ENCODE measurements around the gene HOXD9.

HOXD9 gene

DNA sequence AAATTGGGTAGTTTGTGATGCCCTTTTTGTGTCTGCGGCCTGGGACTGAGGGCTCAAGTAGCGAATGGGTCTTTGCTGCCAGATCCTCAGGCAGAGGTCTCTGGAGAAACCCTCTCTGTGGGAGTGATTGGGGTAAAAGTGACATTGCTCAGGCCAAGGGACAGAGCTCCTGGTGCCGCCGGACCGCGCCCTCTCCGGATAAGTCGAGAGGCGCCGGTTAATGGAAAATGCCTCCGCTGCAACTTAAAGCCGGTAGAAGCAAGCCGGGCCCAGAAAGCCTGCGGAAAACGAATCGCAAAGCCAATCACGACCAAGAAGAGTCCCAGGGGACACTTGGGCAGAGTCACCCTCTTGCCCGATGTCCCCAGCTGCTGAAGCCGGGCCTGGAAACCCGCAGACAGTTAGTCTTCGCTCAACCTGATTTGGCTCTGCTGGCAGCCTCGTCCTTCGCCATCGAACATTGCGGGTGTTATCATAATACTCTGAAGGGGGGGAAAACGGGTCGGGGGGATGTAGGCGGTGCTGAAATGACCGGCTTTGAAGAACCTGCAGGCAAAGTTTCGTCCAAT, 23.3 kb upstream of the HOXD9 start:
- no peak for DNase-seq

DNA sequence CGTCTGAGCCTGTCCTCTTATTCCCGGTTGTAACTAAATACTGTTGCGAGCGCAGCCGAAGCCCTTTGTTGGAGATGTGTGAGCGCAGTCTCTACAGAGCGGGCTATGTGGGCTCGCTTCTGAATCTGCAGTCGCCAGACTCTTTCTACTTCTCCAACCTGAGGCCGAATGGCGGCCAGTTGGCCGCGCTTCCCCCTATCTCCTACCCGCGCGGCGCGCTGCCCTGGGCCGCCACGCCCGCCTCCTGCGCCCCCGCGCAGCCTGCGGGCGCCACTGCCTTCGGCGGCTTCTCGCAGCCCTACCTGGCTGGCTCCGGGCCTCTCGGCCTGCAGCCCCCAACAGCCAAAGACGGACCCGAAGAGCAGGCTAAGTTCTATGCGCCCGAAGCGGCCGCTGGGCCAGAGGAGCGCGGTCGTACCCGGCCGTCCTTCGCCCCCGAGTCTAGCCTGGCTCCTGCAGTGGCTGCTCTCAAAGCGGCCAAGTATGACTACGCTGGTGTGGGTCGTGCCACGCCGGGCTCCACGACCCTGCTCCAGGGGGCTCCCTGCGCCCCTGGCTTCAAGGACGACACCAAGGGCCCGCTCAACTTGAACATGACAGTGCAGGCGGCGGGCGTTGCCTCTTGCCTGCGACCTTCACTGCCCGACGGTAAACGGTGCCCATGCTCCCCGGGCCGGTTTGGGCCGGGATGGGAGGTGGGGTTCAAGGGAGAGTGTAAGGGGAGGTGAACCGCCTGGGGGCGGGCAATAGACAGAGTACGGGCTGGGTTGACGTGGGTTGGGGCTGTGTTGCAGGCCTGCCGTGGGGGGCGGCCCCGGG, 22.6 kb upstream of the HOXD9 start, which contains the start of gene HOXD12:
TSS of gene HOXD12 (plus strand) at position 68 of the 819 bp plus-strand sequence. CDS start at position 75, 7 bp downstream.
- DNase-seq: no peak

DNA sequence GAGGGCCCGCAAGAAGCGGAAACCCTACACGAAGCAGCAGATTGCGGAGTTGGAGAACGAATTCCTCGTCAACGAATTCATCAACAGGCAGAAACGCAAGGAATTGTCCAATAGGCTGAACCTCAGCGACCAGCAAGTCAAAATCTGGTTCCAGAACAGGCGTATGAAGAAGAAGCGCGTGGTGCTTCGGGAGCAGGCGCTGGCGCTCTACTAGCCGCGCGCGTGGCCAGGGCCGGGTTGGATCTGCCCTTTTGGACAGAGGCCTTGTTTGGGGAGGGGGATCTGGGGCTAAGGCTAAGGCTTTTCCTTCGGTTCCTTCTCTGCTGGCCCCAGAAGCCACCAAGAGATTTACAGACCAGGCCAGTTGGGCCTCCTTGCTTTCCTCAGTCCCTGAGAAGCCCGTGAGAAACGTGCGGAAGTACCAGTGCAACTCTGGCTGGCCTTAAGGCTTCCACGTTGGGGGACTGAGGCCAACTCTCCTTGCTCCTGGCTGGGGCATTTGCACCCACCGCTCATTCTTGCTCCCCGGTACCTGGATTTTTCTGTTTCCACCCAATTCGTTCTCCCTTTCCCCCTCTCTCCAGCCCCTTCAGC, 21.9 kb upstream of the HOXD9 start:
- DNase-seq: no peak

DNA sequence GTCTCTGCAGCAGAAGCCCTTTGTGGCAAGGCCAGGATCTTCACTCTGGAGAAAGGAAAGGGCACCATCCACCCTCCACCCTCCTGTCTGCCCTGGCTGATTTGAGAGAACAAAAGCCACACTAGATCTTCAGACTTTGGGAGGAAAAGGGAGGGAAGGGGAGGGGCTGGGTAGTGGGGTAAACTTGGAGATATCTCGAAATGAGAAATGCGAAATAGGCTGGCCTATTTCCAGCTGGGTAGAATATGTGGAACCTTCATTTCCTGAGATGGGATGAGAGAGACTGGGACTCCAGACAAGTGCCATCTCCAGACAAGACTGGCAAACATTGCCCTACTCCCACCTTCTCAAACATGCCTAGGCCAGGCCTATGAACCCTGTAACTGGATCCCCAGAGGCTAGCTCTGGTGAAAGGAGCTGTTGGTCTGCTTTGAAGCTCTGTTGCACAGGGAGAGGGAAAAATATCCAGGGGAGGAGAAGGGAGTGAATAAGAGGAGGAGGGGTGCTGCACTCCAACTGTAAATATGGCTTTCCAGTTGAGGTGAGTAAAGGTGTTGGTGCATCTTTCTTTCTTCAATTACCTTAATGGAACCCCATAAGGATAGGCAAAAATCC, 21.2 kb upstream of the HOXD9 start:
- DNase-seq: no peak

DNA sequence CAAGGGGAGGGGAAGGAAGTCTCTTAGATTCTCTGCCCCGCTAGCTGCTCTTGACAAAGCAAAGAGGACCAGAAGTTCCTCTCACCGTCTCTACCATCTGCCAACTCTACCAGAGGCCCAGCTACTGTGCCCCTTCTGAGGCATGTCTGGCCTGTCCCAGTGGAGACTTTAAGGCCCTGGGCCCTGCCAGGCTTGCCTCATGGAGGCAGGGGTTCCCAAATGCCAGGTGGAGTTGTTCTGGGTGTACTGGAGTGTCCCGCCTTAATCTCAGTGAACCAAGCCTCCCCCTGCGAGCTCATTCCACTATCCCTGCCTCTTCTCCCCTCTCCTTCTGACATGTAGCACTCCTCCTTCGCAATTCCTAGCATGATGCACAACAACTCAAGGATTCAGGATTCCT, 20.7 kb upstream of the HOXD9 start:
- no peak for DNase-seq

DNA sequence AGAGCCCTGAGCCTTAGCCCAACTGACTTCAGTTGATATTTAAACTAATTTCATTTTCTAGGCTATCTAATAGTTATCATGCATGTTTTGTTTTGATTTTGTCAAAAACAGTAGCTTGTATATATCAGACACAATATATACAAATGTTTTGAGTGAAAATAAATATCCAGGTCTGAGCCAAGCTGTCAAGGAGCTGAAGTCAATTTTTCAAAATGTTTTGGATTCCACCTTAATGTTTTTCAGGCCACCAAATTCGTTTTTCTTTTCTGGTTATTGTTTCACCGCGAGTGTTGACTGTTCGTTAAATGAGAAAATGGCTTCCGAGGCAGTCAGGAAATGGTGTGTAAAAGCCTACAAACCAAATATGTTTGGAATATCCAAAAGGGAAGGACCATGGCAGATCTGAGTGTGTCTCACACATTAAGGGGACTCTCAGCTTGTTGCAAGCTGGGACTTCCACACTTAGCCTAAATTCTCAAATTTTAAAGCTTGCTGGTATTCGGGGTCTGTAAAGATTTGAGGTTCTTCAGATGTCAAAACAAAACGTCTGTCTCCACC, 20.1 kb upstream of the HOXD9 start:
- no peak for DNase-seq

DNA sequence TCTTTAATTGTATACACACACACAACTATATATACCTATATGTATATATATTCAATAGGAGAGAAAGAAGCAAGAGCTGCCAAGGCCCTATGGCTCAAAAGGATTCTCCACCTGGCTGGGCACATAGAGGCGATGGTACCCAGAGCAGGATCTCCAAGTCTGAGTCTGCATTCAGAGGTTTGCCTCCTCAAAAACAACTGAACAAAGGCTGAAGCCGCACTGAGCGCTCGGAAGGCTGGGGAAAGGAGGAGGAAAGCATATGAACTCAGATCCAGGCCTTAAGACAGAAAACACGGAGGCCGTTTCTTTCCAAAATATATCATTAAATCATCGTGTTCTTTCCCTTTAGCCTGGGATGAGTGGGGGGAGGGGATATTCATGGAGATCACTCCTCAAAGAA, 19.3 kb upstream of the HOXD9 start:
- DNase-seq: no peak

DNA sequence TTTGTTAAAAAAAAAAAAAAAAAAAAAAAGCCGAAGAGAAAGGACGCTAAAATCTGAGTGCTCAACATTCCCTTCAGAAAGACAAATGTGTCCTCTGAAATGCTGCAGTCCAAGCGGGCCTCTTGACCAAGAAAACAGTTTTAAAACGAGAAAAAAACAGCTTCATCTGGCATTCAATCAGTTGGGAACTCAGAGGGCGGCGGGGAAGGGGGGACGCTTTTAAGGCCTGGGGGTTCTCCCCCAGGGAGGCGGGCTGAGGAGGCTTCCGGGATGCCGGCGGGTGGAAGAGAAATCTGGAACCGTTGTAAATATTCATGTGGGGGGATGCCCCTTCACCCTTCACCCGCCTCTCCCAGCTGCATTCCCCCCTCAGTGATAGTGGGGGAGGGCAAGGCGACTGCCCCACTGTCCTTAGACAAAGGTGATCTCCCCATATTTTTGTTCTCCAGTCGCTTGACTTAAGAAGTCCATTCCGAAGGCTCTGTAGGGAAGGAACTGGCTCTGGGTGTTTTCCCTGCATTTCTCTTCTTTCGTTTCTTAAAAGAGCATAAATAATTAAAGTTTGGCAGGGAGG, 18.7 kb upstream of the HOXD9 start:
- no peak for DNase-seq

DNA sequence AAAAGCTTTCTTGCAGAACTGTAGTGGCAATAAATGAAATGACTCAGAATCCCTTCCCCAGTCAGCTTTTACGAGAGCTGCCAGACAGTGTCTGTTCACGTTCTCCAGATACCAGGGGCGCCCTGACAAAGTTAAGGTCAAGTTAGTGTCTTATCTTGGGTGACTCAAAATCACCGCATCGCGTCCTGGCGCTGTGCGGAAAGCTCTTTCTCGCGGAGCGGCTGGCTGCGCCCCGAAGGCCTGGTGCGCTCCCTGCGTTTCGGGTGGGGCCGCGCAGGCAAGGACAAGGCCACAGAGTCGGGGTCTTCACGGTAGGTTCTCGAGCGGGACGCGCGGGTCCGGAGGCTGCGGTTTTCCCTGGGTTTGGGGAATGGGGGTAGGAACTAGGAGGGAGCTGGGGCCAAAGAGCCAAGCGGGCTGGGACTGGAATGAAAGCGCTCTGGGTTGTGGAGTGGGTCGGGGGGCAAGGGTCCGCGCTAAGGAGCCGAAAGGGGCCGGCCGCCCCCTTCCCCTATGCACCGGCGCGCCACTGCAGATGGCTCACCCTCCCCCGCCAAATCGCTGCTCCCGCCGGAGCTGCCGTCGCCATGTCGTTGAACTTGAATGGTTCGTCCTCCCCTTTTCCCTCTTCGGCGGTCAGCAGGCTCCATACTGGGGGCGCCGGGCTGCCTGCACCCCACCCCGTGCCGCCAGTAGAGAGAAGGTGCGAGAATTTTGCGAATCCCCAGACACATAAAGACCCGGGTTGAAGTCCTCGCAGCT, 18.0 kb upstream of the HOXD9 start:
- DNase-seq: no peak

DNA sequence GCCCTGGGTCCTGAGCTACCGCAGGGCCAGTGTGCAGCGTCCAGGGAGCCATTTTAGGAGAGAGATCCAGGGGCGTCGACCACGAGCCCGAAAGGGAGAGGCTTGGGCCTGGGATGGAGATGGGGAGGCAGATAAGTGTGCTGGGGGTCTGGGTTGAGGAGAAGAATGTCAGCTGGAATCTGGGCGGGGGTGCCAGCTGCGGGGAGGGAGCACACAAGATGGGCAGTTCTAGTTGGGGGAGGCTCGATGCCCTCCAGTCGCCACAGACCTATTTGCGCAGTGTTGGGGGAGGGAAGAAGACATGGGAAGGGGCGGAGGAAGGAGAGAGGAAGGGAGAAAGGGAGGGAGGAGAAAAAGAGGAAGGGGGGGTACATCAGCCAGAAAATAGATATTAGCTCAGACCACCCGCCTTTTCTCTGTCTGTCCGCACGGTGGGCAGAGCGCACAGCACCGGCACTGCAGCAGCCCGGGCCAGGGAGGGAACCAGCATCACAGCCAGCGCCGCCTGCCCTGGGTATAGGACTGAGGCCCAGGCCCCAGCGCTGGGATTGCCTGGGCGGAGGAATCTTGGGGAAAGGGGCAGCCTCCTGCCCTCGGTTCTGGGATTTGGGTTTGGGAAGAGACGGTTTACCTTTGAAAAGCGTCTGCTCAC, 17.3 kb upstream of the HOXD9 start:
- no peak for DNase-seq

DNA sequence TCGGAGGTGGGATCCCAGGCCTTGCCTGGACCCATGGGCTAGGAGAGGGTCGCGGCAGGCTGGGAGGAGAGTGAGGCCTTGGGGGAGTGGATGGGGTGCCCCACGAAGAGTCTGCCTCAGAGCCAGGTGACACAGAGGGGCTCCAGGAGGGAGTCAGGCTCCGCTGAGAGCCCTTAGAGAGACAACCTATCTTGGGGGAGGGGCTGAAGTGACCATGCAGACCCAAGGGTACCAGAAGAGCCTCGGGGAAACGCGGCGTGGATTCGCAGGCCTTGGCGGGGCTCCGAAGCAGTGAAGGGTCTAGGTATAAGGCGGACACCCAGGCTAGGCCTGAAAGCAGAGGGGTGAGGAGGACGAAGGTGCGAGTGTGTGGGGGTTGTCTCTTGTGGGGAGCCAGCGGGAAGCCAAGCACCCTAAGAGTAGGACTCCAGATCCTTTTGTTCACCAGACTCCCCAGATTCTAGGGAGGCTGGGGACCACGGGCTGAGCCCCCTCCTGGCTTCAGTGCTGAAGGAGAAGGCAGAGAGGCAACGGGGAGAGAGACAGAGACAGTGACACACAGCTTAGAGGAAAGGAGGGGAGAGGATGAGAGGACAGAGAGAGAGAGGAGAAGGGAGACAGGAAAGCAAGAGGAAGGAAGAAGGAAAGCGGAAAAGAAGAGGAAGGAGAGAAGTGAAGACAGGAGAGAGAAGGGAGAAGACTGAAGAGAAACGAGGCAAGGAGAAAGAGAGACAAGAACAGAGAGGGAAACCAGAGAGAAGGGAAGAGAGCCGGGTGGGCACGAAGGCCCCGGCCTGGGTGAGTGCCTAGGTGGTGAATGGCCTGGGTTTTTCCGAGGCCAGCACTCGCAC, 16.6 kb upstream of the HOXD9 start:
- DNase-seq: no peak

DNA sequence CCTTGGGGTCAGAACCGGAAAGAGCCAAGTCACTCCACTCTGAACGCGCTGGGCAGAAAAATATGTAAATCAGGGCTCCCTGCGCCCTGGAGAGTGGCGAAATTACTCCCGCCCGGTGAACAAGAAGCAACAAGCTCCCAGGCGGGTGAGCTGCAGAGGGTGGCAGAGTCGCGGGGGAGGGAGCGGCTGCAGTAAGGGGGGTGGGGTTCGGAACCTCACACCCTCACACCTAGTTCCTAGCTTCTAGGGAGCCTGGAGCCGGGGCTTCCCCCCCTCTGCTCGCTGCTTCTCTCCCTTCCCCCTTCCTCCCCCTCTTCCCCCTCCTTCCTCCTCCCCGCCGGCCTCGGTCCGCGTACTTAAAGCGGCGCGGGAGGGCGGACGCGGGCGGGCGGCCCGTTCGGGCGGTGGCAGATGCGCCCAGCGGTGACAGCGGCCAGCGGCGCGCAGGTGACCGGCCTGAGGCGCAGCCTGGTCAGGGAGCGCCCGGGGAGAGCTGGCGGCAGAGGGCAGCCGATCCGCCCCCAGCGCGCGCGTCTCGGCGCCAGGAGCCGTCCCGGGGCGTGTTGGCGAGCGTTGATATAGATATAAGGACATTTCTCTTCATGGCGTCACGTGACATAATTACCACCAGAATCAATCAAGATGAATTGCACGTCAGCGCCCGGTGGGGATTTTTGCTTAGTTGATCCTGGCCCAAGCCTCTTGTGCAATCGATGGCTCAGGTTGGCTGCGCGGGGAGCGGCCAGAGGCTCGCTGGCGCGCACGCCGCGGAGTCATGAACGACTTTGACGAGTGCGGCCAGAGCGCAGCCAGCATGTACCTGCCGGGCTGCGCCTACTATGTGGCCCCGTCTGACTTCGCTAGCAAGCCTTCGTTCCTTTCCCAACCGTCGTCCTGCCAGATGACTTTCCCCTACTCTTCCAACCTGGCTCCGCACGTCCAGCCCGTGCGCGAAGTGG, 15.7 kb upstream of the HOXD9 start, which contains the start of gene HOXD11:
TSS of gene HOXD11 (plus strand) at position 700 of the 959 bp plus-strand sequence. CDS start at position 776, 76 bp downstream.
- no peak for DNase-seq

DNA sequence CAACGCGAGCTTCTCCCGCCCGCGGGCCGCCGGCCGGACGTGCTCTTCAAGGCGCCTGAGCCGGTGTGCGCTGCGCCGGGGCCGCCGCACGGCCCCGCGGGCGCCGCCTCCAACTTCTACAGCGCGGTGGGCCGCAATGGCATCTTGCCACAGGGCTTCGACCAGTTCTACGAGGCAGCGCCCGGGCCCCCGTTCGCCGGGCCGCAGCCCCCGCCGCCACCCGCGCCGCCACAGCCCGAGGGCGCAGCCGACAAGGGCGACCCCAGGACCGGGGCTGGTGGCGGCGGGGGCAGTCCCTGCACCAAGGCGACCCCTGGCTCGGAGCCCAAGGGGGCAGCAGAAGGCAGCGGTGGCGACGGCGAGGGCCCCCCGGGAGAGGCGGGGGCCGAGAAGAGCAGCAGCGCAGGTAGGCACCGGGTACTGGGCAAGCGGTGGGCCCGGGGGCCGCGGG, 14.8 kb upstream of the HOXD9 start:
- DNase-seq: no peak

DNA sequence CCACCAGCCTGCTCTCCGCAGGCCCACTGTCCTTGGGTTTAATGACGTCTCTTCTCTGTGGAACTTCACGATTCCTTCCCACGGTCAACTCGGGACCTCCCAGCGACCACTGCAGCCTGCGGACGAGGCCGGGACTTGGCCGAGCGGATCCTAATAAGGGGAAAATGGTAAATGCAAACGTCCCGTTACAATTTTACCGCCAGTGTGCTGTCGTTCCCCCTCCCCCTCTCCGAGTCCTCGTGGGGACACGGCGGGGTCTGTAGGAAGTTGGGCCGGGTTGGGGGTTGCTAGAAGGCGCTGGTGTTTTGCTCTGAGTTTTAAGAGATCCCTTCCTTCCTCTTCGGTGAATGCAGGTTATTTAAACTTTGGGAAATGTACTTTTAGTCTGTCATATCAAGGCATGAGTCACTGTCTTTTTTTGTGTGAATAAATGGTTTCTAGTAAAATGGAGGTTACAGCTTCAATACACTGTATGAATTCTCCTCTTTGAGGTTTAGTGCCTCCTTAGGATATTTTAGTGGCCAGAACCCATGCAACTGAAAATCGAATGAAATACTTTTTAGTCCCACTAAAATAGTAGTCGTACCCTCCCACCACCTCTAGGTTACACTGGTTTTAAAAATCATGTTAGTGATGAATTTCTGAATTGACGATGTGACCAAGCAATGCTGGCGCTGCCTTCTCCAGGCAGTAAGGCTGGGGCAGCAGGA, 13.2 kb upstream of the HOXD9 start:
- DNase-seq: no peak

DNA sequence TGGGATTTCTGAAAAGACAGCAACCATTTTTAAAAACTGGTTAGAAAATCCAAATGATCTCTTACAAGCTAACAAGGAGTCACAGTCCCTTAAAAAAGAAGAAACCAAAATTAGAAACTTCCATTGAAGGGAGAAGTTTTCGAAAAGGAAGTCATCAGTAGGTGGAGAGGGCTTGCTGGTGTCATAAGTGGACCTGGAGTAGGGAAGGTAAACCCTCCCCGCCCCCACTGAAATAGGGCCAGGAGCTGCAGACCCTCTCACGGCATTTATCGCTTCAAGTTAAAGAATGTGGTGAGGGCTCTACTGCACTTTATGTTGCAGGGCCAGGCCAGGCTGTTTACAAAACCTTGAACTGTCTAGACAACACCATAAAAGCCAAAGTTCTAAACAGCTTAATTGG, 12.6 kb upstream of the HOXD9 start:
- no peak for DNase-seq

DNA sequence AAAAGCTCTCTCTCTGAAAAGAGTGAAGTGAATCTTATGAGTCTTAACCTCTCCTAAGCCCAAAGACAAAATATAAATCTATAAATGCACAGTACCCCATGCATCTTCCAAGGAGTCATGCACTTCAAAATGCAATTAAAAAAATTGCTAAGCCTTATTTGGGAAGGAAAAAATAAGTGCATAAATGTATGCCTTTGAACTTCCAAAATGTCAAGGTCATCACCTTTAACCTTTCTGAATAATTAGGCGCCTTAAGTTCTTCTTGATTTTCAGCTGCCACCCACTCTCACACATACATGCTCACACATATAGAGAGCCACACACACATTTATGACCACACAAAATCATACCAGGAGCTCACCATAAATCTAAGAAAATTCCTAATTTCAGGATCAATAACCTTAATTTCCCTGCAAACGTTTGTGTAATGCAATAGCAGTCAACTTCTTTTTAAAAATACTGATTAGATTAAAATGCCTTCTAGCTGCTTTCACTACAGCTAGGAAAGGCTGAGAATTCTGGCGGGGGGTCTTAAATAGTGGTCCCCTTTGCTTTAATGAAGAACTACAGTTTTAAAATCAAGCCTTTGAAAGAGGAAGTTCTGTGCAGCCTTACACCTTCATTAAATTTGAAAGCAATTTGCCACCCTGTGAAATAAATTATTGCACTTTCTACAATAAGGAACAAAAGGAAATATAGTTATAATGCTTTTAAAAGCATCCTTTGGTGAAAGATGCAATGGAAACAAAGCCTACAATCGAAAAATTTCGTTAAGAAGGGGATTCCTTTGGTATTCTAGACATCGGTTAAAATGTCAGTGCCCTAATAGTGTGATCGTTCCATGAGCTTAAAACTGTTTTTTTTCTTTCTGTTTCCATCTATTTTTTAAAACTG, 11.9 kb upstream of the HOXD9 start:
- no peak for DNase-seq

DNA sequence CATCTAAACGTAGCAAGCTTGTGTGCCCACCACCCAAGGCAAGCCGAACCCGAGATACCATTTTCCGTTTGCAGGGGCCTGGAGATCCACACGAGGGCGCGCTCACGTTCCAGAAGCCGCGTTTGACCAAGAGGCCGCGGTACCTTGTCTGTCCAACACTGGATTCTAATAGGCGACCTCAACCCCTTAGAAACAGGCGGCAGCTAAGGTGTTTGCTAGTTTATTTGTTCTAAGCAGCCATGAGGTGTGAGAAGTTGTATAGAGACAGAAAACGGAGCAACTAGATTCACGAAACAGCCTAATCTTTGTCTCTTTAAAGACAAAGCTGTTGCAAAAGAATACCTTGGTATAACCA, 11.2 kb upstream of the HOXD9 start:
- no peak for DNase-seq
